Measurements from ENCODE around the gene FBXL17. TPM values are rescaled to one million over a fixed set of nuclear protein-coding genes. Genes with fewer than 3 reads are reported as not detected.

The FBXL17 gene
- total and polyA plus RNA-seq, 2 donors = 12.3 to 13.5 TPM

DNA sequence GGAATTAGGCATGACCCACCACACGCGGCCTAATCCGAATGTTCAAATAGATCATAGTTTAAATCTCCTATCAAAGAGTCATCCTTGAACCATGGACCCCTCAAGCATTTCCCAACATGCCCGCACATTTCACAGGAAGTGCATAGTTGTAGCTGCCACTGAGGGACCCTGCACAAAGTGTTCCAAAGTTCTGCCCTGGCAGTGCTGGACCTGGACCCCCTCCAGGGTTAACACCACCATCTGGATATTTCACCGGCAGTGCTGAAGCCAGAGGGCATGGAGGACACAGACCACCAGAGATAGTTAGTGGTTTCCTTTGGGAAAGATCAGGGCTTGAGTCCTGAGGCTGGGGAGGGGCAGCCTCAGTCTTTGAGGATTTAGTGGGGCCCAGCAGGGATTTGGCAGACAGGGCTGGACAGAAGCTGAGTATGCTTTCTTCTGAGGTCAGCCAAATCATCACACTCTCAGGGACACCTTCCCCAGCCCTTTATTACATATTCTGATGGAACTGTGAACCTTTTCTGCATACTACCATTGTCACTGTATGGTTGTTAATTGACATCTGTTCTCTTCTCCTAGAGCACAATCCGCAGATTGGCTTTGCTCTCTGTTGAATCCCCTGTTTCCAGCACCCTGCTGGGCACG, 567.6 kb downstream of the FBXL17 start:
- no peaks in the 10 kb centered on the region for H3K27me3 ChIP-seq (ENCODE audit: control insufficient read depth in 2 of 2, insufficient read depth in 1 of 2, low read length in 1 of 2)
- H3K4me3 ChIP-seq (ENCODE audit: low read length in 2 of 2) = no peak overlapping the region
- H3K4me1 ChIP-seq (ENCODE audit: control insufficient read depth in 2 of 2, insufficient read depth in 2 of 2, low read length in 2 of 2) = no peaks in the 10 kb centered on the region
- 94% methylated on average over 7 of the region's 7 CpGs for WGBS
- H3K9me3 ChIP-seq (ENCODE audit: control insufficient read depth in 2 of 2, insufficient read depth in 1 of 2, low read length in 1 of 2) = no peaks in the 10 kb centered on the region
- H3K36me3 ChIP-seq (ENCODE audit: control insufficient read depth in 2 of 2, insufficient read depth in 2 of 2, low read length in 1 of 2) = no peaks in the 10 kb centered on the region
- DNase-seq (ENCODE audit: low read depth in 6 of 9, low spot score in 9 of 9) = no peak
- no peak overlapping the region for H3K27ac ChIP-seq (ENCODE audit: low read depth in 1 of 2, low read length in 1 of 2)

DNA sequence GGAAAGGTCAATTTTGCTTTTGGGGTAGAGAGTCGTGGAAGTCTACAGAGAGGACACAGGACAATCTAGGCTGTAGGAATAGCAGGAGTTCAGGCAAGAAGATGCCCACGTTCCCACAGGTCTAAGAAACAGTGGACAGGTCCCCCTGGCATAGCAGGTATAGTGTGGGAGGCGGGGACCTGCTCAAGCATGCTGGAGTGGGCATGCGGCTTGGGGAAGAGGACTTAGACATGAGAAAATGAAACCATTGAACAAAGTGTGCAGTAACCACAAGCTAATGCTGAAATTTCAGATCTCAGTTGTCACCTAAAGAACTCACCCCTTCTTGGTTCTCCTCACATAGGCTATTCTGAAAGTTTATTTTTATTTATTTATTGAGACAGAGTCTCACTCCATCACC, 568.3 kb downstream of the FBXL17 start:
- Histone ChIP-seq H3K4me3 (ENCODE audit: low read length in 2 of 2) (no peak overlapping the region), H3K36me3 (ENCODE audit: control insufficient read depth in 2 of 2, insufficient read depth in 2 of 2, low read length in 1 of 2) (no peaks in the 10 kb centered on the region), H3K4me1 (ENCODE audit: control insufficient read depth in 2 of 2, insufficient read depth in 2 of 2, low read length in 2 of 2) (peaks cover 0 to 4% of the 10 kb centered on the region in 2 donors), H3K9me3 (ENCODE audit: control insufficient read depth in 2 of 2, insufficient read depth in 1 of 2, low read length in 1 of 2) (no peaks in the 10 kb centered on the region), H3K27me3 (ENCODE audit: control insufficient read depth in 2 of 2, insufficient read depth in 1 of 2, low read length in 1 of 2) (no peaks in the 10 kb centered on the region), H3K27ac (ENCODE audit: low read depth in 1 of 2, low read length in 1 of 2) (no peak overlapping the region)
- 92% methylated on average over 4 of the region's 4 CpGs for WGBS
- DNase-seq (ENCODE audit: low read depth in 6 of 9, low spot score in 9 of 9) = no peak

DNA sequence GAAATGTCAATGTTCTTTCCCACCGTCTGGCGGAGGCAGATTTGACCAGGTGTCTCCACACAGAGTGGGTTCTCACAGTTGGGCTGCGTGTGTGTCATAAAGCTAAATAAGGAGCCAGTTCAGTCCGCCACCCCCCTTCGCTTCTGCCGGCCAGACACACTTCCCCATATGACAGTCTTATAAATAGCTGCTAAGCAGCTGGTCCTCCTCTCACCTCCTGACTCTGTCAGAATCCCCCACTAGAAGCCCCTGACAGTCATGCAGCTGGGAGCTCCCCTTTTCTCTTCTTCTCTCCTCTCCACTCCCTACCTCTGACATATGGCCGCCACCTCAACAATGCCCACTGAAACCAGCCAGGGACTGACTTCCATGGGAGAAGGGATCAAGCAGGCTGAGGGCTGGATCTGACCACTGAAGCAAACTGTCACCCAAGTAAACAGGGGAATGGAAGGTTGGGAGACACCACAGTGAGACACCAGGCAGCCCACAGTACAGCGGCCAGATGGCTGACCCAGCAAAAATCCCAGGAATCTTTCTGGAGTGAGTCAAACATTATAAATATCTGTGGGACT, 569.2 kb downstream of the FBXL17 start:
- WGBS = 61% methylated on average over 8 of the region's 8 CpGs
- Histone ChIP-seq H3K27me3 (ENCODE audit: control insufficient read depth in 2 of 2, insufficient read depth in 1 of 2, low read length in 1 of 2) (no peaks in the 10 kb centered on the region), H3K4me1 (ENCODE audit: control insufficient read depth in 2 of 2, insufficient read depth in 2 of 2, low read length in 2 of 2) (peaks cover 0 to 8% of the 10 kb centered on the region in 2 donors), H3K9me3 (ENCODE audit: control insufficient read depth in 2 of 2, insufficient read depth in 1 of 2, low read length in 1 of 2) (no peaks in the 10 kb centered on the region), H3K27ac (ENCODE audit: low read depth in 1 of 2, low read length in 1 of 2) (no peak overlapping the region), H3K4me3 (ENCODE audit: low read length in 2 of 2) (no peak overlapping the region), H3K36me3 (ENCODE audit: control insufficient read depth in 2 of 2, insufficient read depth in 2 of 2, low read length in 1 of 2) (no peaks in the 10 kb centered on the region)
- no peak for DNase-seq (ENCODE audit: low read depth in 6 of 9, low spot score in 9 of 9)

DNA sequence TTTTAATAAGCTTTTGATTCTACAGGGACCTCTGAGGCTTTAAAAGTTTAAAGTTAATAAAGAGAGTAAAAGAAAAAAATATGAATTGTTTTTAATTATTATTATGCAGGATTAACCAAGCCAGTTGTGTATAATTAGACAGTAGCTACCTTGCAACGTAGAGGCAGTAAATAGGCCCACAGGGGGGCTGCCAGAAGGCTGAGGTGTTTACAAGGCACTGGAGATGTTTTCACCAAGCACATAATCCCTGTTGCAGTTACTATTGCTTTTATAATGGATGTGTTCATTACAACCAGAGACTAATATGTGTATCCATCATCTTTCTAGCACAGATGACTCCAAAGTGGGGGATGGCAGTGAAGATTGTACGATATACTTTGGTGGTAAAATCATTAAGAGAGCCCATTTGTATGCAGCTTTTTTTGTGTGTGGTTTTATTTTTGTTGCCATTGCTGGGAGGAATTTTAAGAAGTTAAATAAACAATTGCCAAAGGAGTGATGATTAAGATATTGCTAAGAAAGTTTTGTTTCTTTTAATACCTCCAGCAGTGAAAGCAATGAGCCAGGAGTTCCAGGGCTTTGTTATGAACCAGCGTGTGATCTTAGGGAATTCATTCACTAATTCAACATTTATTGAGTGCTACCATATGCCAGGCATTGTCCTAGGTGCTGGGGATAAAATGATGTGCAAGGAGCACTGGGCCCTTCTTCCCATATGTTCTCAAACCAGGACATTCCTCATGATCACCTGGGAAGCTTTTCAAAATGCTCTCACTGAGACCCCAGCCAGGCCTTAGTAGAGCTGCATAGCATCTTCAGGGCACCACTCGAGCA, 572.5 kb downstream of the FBXL17 start:
- peaks cover 0 to 8% of the 10 kb centered on the region in 2 donors for H3K4me1 ChIP-seq (ENCODE audit: control insufficient read depth in 2 of 2, insufficient read depth in 2 of 2, low read length in 2 of 2)
- no peaks in the 10 kb centered on the region for H3K9me3 ChIP-seq (ENCODE audit: control insufficient read depth in 2 of 2, insufficient read depth in 1 of 2, low read length in 1 of 2)
- no peaks in the 10 kb centered on the region for H3K27me3 ChIP-seq (ENCODE audit: control insufficient read depth in 2 of 2, insufficient read depth in 1 of 2, low read length in 1 of 2)
- H3K27ac ChIP-seq (ENCODE audit: low read depth in 1 of 2, low read length in 1 of 2) = no peak overlapping the region
- no peak overlapping the region for H3K4me3 ChIP-seq (ENCODE audit: low read length in 2 of 2)
- WGBS = 94% methylated on average over 4 of the region's 4 CpGs
- H3K36me3 ChIP-seq (ENCODE audit: control insufficient read depth in 2 of 2, insufficient read depth in 2 of 2, low read length in 1 of 2) = no peaks in the 10 kb centered on the region
- no peak for DNase-seq (ENCODE audit: low read depth in 6 of 9, low spot score in 9 of 9)
